IPS-18a (cell line): Measurements from ENCODE around the gene MINDY3.
A peak's percentile ranks its signal among the peaks of the same experiment; 100 is the strongest.

ENCODE experiments used
- H3K27ac ChIP-seq: one replicate; pipeline ENCODE4 v1.5.1; 2013; ENCODE audit warnings: low read length
- H3K27me3 ChIP-seq: one replicate; pipeline ENCODE4 v1.6.1; 2013; ENCODE audit warnings: mild to moderate bottlenecking, low read length; ENCODE audit not compliant: control insufficient read depth, insufficient read depth
- H3K36me3 ChIP-seq: one replicate; pipeline ENCODE4 v1.6.1; 2013; ENCODE audit warnings: low read depth, low read length; ENCODE audit not compliant: control insufficient read depth
- H3K4me1 ChIP-seq: one replicate; pipeline ENCODE4 v1.6.1; 2013; ENCODE audit warnings: low read depth, low read length; ENCODE audit not compliant: control insufficient read depth
- H3K4me3 ChIP-seq: one replicate; pipeline ENCODE4 v1.5.1; 2013; ENCODE audit warnings: low read length
- H3K9ac ChIP-seq: one replicate; pipeline ENCODE4 v1.6.1; 2013; ENCODE audit warnings: mild to moderate bottlenecking, low read length, moderate library complexity
- H3K9me3 ChIP-seq: one replicate; pipeline ENCODE4 v1.6.1; 2013; ENCODE audit warnings: low read depth, low read length; ENCODE audit not compliant: control insufficient read depth

The MINDY3 gene

GRCh38 chr10:15871823-15872222 is 11.5 kb upstream of the MINDY3 start:
- Histone ChIP-seq H3K36me3 (no peaks in the 10 kb centered on the region), H3K27me3 (peaks cover 51% of the 10 kb centered on the region), H3K4me1 (no peaks in the 10 kb centered on the region), H3K4me3 (no peak overlapping the region), H3K9ac (no peak overlapping the region), H3K9me3 (no peaks in the 10 kb centered on the region), H3K27ac (no peak overlapping the region)

- no peaks in the 10 kb centered on the region for H3K4me1 ChIP-seq
- no peaks in the 10 kb centered on the region for H3K36me3 ChIP-seq
- H3K27ac ChIP-seq = no peak overlapping the region
- H3K9me3 ChIP-seq = no peaks in the 10 kb centered on the region
- H3K27me3 ChIP-seq = peaks cover 70% of the 10 kb centered on the region
- no peak overlapping the region for H3K9ac ChIP-seq
- no peak overlapping the region for H3K4me3 ChIP-seq
Measured at GRCh38 chr10:15869935-15870334, 9.6 kb upstream of the MINDY3 start.

GRCh38 chr10:15868006-15868405 is 7.7 kb upstream of the MINDY3 start:
- Histone ChIP-seq H3K9ac (no peak overlapping the region), H3K27me3 (peaks cover 89% of the 10 kb centered on the region), H3K4me1 (no peaks in the 10 kb centered on the region), H3K36me3 (no peaks in the 10 kb centered on the region), H3K9me3 (no peaks in the 10 kb centered on the region), H3K4me3 (no peak overlapping the region), H3K27ac (no peak overlapping the region)

DNA sequence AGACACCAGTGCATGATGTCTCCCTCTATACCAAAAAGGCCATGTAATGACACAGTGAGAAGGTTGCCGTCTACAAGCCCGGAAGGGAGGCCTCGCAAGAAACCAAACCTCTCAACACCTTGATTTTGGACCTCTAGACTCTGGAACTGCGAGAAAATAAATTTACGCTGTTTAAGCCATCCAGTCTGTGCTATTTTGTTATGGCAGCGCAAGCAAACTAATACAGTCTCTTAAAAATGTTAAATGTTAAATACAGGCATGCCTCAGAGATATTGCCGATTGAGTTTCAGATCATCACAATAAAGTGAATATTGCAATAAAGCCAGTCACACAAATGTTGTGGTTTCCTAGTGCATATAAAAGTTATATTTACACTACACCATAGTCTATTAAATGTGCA is 5.0 kb upstream of the MINDY3 start:
- H3K27me3 ChIP-seq = peaks cover 90% of the 10 kb centered on the region
- H3K9me3 ChIP-seq = peaks cover 7% of the 10 kb centered on the region
- H3K4me1 ChIP-seq = no peaks in the 10 kb centered on the region
- H3K27ac ChIP-seq = no peak overlapping the region
- no peak overlapping the region for H3K9ac ChIP-seq
- H3K36me3 ChIP-seq = no peaks in the 10 kb centered on the region
- no peak overlapping the region for H3K4me3 ChIP-seq

DNA sequence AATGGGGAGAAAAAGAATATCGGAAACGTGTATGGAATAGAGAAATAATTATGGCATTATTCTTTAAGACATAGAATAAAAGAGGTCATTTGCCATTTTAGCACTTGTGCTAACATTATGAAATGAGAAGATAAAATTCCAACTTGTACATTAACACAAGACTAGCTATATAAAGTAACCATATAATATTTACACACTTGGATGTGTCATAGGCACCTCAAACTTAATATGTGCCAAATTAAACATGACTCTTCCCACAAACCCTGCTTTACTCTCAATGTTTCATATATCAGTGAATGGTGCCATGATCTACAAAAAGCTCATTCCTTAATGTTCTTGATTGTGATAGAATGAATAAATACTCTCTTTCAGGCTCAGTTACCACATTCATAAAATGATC is 4.1 kb upstream of the MINDY3 start:
- peaks cover 82% of the 10 kb centered on the region for H3K27me3 ChIP-seq
- H3K27ac ChIP-seq = no peak overlapping the region
- no peaks in the 10 kb centered on the region for H3K36me3 ChIP-seq
- H3K4me1 ChIP-seq = peaks cover 3% of the 10 kb centered on the region
- H3K9me3 ChIP-seq = peaks cover 7% of the 10 kb centered on the region
- no peak overlapping the region for H3K4me3 ChIP-seq
- no peak overlapping the region for H3K9ac ChIP-seq

- no peak overlapping the region for H3K27ac ChIP-seq
- H3K36me3 ChIP-seq = no peaks in the 10 kb centered on the region
- H3K27me3 ChIP-seq = peaks cover 82% of the 10 kb centered on the region
- H3K4me1 ChIP-seq = peaks cover 5% of the 10 kb centered on the region
- peaks cover 7% of the 10 kb centered on the region for H3K9me3 ChIP-seq
- no peak overlapping the region for H3K9ac ChIP-seq
- no peak overlapping the region for H3K4me3 ChIP-seq
Measured at GRCh38 chr10:15863733-15864132, 3.4 kb upstream of the MINDY3 start.

- Histone ChIP-seq H3K9ac (no peak overlapping the region), H3K4me3 (no peak overlapping the region), H3K9me3 (peaks cover 7% of the 10 kb centered on the region), H3K36me3 (no peaks in the 10 kb centered on the region), H3K27me3 (peaks cover 82% of the 10 kb centered on the region), H3K27ac (no peak overlapping the region), H3K4me1 (peaks cover 5% of the 10 kb centered on the region)
Measured at GRCh38 chr10:15863323-15863722, 3.0 kb upstream of the MINDY3 start.

DNA sequence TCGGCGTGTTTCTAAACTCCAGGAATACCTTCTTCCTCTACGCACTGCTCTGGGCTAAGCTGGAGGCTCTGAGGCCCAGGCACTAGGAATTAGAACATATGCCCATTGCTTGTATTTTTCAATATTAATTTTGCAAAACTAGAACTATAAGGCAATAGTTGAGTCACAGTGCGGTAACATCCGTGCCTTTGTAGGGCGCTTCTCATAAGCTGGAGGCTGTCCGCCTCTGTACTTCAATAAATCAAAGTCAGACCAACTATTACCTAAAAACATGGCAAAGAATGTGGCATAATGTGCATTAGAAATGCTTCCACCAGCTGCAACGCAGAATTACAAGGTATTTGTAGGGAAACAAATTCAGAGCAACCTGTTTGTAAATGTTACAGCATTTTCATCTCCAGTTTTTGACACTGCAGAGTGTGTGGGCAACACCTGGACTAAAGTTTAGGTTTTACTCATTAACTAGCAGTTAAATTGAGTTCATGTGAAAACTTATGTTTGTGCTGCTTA is 440 bp upstream of the MINDY3 start:
- H3K4me1 ChIP-seq = peaks cover 5% of the 10 kb centered on the region
- no peak overlapping the region for H3K9ac ChIP-seq
- H3K4me3 ChIP-seq = peak overlapping the region; percentile 90
- H3K27ac ChIP-seq = no peak overlapping the region
- peaks cover 61% of the 10 kb centered on the region for H3K27me3 ChIP-seq
- H3K36me3 ChIP-seq = no peaks in the 10 kb centered on the region
- peaks cover 7% of the 10 kb centered on the region for H3K9me3 ChIP-seq

- Histone ChIP-seq H3K4me1 (peaks cover 5% of the 10 kb centered on the region), H3K36me3 (no peaks in the 10 kb centered on the region), H3K27ac (no peak overlapping the region), H3K9ac (peak overlapping the region; percentile 34), H3K4me3 (peak overlapping the region; percentile 90), H3K27me3 (peaks cover 49% of the 10 kb centered on the region), H3K9me3 (peaks cover 7% of the 10 kb centered on the region)
Measured at GRCh38 chr10:15859509-15859905, 800 bp downstream of the MINDY3 start.

- H3K4me1 ChIP-seq = peaks cover 5% of the 10 kb centered on the region
- no peak overlapping the region for H3K4me3 ChIP-seq
- H3K9ac ChIP-seq = no peak overlapping the region
- H3K9me3 ChIP-seq = peaks cover 7% of the 10 kb centered on the region
- H3K36me3 ChIP-seq = no peaks in the 10 kb centered on the region
- peaks cover 42% of the 10 kb centered on the region for H3K27me3 ChIP-seq
- no peak overlapping the region for H3K27ac ChIP-seq
Measured at GRCh38 chr10:15858861-15859281, 1.4 kb downstream of the MINDY3 start.

GRCh38 chr10:15857107-15857575 is 3.2 kb downstream of the MINDY3 start:
- peaks cover 26% of the 10 kb centered on the region for H3K27me3 ChIP-seq
- no peaks in the 10 kb centered on the region for H3K36me3 ChIP-seq
- no peak overlapping the region for H3K4me3 ChIP-seq
- H3K9ac ChIP-seq = no peak overlapping the region
- no peak overlapping the region for H3K27ac ChIP-seq
- H3K9me3 ChIP-seq = peaks cover 7% of the 10 kb centered on the region
- peaks cover 5% of the 10 kb centered on the region for H3K4me1 ChIP-seq

DNA sequence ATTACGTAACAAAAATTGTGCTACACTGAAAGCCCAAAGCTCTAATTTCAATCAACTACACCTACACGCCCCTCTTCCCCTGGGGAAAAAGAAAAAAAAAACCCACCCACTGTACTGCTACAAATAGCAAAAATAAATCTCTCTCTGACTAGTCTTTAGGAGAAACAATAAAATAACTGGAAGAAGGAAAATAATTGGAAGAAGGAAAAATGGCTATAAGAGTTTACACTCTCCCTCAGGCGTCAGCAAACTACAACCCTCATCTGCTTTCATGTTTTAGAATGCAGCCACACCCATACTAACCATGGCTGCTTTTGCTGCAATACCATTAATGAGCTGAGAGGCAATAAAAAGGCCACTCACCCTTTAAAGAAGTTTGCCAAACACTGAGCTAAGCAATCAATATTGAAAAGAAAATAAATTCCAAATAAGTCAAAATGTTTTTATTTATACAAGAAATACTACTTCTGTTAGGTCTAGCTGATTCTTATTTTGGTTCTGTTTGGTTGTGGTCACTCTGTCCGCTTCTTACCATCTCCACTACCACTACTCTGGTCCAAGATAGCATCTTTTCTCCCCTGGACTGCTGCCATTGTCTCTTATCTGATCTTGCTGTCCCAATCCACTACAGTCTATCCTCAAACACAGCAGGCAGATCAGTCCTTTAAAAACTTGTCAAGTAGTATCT is 3.8 kb downstream of the MINDY3 start:
- Histone ChIP-seq H3K4me3 (no peak overlapping the region), H3K36me3 (no peaks in the 10 kb centered on the region), H3K9me3 (peaks cover 7% of the 10 kb centered on the region), H3K9ac (no peak overlapping the region), H3K27ac (no peak overlapping the region), H3K27me3 (peaks cover 21% of the 10 kb centered on the region), H3K4me1 (peaks cover 5% of the 10 kb centered on the region)
